Measurements from ENCODE around the gene STYX.

Gene STYX

DNA sequence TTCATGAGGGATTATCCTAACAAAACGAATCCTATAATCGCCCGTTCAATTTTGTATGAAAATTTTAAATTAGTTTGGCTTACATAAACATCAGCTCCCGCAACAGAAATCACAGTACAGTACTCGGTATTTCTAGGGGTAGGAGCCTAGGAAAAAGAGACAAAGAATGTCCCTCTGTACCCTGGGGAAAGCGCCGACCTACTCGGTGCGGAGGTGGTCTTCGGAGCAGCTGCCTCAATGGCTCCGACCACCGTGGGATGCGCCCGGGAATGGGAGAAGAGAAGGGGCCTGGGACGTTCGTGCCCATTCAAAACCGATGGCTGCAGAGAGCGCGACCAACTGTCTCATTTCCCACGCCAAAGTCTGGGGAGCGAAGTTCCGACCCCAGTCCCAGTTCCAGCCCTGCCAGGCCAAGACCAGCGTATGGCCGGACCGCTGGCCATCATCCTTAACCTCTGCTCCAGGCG, 60.8 kb downstream of the STYX start:
- FAIRE-seq = no peak

DNA sequence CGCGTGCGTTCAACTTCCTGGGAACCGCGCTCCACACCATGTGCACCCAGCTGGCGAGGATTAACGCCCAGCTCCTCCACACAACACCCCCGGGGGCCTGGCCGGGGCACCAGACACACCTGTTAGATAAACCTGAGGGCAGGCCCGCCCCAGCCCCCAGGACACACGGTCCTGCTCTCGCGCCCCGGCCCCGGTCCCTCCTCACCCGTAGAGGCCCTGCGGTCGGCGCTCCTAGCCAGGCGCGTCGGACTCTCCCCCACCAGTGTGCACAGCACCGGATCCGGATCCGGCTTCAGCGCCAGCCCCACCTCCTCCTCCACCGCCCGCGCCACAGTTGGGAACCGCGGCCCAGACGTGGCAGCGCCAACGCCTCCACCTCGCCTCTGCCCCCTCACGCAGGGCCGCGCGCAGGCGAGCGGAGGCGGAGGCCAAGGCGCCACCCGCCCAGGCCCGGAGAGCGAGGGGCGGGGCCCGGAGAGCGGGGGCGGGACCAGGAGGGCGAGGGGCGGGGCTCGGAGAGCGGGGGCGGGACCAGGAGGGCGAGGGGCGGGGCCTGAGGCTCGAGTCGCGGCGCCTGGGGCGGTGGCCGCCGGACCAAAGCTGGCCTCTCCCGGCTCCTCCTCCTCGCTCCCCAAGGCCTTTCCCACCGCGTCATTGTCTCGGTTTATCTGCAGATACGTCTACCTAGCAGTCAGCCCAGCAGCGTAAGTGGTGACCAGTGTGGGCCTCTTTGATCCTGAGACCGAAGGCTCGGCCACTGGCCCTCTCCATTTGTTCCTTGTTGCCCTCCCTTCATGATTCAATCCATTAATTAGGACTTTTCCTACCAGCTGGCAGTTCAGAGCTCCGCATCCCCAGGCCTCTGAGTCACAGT, 61.5 kb downstream of the STYX start, which contains the start of gene GNPNAT1:
TSS of gene GNPNAT1 (minus strand) at position 385 of the 874 bp plus-strand sequence. CDS start 6,957 bp downstream, outside the sequence.
- no peak for FAIRE-seq

DNA sequence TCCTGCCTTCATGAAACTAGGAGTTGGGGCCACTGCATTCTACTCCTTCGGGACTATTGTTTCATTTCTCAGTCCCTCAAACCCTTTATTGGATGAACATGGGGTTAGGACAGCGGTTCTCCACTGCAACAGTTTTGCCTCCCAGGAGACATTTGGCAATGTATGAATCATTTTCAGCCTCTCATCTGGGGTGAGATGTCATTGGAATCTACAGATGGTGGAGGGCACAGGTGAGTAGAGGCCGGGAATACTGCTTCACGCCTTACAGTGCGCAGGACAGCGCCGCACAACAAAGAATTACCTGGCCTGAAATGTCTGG, 62.1 kb downstream of the STYX start:
- FAIRE-seq = no peak

DNA sequence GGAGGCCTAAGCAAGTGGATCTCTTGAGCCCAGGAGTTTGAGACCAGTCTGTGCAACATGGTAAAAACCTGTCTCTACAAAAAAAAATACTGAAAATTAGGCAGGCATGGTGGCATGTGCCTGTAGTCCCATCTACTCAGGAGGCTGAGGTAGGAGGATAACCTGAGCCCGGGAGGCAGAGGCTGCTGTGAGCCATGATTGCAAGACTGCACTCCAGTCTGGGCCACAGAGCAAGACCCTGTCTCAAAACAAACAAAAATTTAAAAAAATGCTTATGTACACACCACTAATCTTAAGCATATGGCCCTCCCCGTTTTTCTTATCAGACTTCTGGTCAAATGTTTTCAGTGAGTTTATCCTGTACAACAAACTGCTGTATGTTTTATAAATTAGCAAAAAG, 63.1 kb downstream of the STYX start:
- no peak for FAIRE-seq

DNA sequence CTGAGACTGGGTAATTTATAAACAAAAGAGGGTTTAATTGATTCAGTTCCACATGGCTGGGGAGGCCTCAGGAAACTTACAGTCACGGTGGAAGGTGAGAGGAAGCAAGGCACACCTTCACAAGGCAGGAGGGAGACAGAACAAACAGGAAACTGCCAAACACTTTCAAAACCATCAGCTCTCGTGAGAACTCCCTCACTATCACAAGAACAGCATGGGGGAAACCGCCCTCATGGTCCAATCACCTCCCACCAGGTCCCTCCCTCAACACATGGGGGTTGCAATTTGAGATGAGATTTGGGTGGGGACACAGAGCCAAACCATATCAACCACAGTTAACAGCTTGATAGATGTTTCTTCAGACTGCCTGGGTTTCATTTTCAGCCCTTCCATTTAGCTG, 67.7 kb downstream of the STYX start:
- no peak for FAIRE-seq

DNA sequence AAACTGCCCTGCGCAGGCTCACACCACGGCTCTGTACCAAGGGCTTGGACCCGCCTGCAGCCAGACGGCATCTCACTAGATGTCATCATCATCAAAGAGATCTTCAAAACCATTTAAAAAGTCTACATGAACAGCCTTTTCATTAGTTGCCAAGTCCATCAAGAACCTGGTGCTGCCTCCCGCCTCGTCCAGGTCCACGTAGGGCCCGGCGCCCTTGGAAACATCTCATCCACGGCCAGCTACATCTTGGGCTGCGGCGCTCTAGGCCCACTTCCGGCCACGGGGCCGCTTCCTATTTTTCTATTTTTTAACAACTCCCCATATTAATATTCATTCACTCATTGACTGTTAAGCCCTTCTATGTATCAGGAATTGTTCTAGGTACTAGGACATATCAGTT, 68.9 kb downstream of the STYX start:
- no peak for FAIRE-seq

DNA sequence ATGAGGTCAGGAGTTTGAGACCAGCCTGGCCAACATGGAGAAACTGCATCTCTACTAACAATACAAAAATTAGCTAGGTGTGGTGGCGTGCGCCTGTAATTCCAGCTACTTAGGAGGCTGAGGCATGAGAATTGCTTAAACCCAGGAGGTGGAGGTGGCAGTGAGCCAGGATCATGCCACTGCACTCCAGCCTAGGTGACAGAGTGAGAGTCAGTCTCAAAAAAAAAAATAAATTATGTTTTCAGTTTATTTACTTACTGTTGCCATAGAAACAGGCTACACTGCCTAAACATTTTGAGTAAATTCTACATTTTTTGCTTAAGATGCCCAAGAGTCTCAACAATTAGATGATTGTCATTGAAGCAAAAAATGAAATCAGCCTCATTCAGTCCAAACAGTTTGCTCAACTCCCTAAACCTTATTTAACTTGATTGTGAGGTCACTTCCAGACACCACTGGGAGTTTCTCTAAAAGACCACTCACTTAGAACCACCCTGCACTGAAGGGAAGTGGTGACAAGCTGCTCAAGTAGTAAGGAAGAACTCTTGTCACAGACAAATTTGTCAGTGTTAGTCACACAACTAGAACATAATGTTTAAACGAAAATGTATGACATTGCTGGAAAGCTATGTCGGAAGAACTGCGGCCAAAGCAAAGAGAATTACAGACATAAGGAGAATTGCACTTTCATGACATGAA, 71.2 kb downstream of the STYX start:
- no peak for FAIRE-seq

DNA sequence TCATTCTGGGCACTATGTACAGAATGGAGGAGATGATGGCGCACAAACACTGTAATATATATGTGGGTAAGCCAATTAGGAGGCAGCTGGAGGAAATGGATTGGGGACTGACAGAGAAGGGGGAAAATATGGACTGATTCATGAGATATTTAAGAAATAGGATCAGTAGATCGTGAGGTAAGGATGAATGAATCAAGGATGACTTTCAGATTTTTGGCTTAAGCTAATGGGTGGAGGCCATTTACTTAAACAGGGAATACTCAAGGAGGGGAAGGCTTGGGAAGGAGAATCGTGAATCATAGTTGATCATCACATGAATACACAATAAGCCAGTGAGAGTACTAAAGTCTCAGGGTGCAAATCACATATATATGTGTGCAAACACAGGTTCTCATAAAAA, 72.6 kb downstream of the STYX start:
- no peak for FAIRE-seq

DNA sequence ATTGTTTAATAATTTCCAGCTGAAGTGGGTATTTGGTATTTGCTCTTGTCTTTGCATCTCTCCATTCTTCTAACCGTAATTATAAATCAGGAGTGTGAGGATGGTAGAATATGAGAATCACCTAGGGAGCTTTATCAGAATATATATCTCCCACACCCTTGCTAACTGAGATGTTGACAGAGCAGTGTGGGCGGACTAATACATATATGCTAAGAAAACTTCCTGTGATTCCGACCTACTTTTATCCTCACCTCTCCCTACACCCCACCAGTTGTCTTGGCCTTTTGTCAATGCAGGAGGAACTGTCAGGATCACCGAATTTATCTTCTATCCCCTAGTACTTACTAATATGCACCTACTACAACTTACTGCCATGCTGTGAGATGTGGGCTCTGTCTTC, 76.1 kb downstream of the STYX start:
- FAIRE-seq = no peak

DNA sequence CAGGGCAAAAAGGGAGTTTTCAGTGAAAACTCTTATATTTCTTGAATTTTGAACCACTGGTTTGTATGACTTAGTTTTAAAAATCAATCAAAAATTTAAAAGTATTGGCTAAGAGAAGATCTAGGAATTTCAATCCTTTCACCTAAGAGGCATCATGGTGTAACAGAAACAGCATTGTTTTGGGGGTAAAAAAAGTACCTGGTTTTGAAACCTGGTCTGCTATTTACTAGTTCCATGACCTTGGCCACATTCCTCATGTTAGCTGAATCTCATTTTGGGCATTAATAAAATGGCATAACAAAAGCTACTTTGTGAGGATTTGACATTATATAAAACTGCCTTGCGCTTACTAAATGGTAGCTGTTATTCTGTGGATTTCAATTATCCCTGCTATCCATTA, 78.1 kb downstream of the STYX start:
- FAIRE-seq = no peak

DNA sequence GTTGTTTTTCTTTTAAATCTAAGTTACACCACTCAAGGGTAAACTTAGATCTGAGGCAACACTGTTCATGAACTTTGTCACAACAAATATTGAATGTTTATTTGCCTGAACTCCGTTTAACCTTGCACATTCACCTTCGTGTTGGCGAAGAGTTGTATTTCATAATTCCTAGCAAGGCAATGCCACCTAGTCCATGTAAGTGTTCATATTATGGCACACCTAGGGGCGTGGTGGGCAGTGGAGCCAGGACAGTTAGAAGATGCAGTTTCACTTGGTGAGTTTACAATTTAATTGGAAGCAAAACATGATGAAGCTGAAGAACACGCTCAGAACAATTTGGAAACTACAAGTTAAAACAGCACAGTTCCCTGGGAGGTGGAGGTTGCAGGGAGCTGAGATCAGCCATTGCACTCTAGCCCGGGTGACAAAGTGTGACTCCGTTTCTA, 91.9 kb downstream of the STYX start:
- no peak for FAIRE-seq

DNA sequence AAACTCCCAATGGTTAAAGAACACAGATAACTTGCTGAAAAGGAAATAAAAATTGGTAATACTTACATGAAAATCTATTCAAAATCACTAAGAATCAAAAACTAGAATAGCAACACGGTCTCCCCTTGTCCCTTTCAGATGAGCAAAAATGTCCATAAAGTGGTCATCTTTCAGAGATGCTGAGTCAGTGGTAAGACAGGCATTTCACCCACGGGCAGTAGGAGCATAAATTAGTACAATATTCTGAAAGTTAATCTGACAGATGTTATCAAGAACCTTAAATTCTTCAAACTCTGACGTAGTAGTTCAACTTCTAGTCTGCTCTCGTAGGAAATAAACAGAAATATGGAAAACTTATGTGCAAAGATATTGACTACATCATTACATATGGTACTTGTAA, 94.5 kb downstream of the STYX start:
- FAIRE-seq = no peak

Data from G401.6 (cell line).